GM18505 (cell line): ENCODE results near the gene IFNA21.
"Not testable (repeated sequence)": the region's sequence is repeated elsewhere in the genome, so short reads cannot be mapped to it uniquely, and the experiment has no call there.

Experiments used
- ATAC-seq: cut with Tn5 transposase; IDR thresholded peaks from one replicate; pipeline ENCODE4 v1.9.1; 2021; ENCODE audit not compliant: unreplicated experiment
- POLR2A ChIP-seq: IDR thresholded peaks from 4 replicates; pipeline ENCODE4 v1.6.1; 2011; ENCODE audit warnings: borderline replicate concordance; ENCODE audit not compliant: insufficient read depth, insufficient read length; ENCODE audit errors: extremely low read depth

Gene IFNA21

GRCh38 chr9:21165516-21165915, 944 bp downstream of the IFNA21 start:
- TF ChIP-seq POLR2A, result no peak
- ATAC-seq, result no peak

GRCh38 chr9:21160178-21160577, 6.3 kb downstream of the IFNA21 start:
- no peak for TF ChIP-seq POLR2A
- peak; percentile 87 for ATAC-seq

- TF ChIP-seq POLR2A, result no peak
- no peak for ATAC-seq
Observed at GRCh38 chr9:21155501-21155900, 11.0 kb downstream of the IFNA21 start.

- no peak for TF ChIP-seq POLR2A
- ATAC-seq, result peak; percentile 82
Observed at GRCh38 chr9:21154018-21154608, 12.3 kb downstream of the IFNA21 start.

DNA sequence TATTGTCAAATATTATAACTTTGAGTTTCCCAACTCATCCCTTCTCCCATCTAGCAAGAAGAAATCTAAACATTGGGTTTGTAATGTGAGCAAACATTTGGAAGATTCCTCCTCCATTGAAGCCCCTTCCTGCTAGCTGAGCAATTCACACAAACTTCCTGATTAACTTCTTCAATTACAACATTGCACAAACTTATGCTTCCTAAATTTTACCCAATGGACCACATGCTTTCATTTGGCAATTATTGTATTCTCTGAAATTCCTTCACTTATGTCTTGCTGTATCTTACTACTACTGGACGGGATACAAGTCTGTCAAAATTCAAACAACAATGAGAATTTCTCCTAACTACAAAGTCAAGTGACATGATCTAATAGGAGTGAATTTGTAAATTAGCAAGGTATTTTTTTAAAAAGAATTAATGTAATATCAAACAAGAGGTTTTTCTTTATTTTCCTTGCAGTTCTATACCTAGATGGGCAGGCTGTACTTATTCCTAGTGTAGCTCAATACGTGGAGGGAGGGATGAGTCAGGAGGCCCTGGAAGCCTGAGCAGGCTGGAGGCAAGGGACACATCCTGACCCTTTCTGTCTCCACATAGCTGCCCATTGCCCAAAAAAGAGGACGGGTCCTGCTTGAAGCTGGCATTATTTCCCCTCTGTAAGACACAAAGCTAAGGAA, 13.0 kb downstream of the IFNA21 start:
- peak; percentile 14 for ATAC-seq
- no peak for TF ChIP-seq POLR2A

- ATAC-seq, result peak; percentile 46
- TF ChIP-seq POLR2A, result no peak
Observed at GRCh38 chr9:21144603-21145002, 21.9 kb downstream of the IFNA21 start.

DNA sequence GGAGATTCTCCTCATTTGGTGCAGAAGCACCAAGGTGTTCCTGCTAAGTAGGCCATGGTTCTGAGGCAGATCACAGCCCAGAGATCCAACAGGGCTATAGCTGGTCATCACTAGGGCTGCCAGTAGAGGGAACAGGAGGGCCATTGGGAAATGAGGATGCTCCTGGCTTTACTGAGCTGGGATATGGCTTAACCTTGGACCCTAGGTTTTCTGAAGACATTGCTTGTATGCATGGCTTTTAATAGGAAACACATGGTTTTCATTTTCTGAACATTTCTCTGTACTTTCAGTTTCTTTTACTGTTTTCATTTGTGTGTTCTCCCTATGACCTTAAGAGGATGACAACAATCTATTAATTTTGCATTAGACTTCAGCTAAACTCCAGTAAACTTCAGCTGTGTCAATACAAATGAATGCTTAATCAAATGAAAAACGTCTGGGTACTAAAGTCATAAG, 25.0 kb downstream of the IFNA21 start, which contains the start of gene IFNW1:
Gene IFNW1, minus strand, starts transcription at position 406 of the 456 bp plus-strand sequence. Its CDS starts 262 bp downstream, at position 144.
- no peak for TF ChIP-seq POLR2A

DNA sequence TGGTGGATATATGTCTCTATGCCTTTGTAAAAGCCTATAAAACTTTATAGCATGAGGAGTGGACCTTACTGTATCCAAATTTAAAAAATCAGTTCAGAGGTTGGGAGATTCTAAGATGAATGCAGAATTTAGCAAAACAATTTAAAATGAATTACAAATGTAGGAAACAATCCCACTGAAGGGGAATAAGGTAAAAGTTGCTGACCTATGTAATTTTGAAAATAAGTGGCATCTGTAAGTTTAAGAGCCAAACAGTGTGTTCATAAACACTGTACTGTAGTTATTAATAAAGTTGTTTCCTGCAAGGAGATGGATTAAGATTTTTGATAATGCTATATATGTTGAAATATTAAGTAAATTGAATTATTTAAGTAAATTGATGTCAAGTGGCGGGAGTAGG, 29.4 kb downstream of the IFNA21 start:
- ATAC-seq, result no peak
- no peak for TF ChIP-seq POLR2A

More for the DNA sequence above, 25.0 kb downstream of the IFNA21 start, which contains the start of gene IFNW1:
- ATAC-seq, result peak; percentile 64

- no peak for TF ChIP-seq POLR2A
- ATAC-seq, result no peak
Observed at GRCh38 chr9:21135736-21136135, 30.7 kb downstream of the IFNA21 start.

DNA sequence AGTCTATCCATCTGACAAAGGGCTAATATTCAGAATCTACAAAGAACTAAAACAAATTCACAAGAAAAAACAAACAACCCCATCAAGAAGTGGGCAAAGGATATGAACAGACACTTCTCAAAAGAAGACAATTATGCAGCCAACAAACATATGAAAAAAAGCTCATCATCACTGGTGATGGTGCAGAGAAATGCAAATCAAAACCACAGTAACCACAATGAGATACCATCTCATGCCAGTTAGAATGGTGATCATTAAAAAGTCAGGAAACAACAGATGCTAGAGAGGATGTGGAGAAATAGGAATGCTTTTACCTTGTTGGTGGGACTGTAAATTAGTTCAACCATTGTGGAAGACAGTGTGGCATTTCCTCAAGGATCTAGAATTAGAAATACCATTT, 38.3 kb downstream of the IFNA21 start:
- not testable (repeated sequence) for ATAC-seq

- TF ChIP-seq POLR2A, result no peak
- peak; percentile 99 for ATAC-seq
Observed at GRCh38 chr9:21121595-21122251, 44.7 kb downstream of the IFNA21 start.

DNA sequence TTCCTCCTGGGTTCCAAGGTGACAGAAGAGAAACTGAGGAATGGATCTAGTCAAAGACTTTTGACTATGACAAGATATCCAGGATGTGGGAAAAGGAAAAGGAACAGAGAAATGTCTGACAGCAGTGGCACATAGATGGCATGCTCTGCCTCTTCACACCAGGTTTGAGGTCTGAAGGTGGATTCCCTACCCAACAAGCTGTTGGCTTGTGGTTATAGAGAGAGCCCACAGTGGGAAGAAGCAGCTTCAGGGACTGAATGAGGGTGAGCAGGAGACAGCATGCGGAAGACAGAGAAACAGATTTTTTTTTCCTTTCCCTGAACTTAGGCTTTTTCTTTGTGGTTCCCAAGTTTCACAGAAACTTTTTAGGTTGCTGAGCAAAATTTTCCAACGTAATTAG, 45.4 kb downstream of the IFNA21 start:
- TF ChIP-seq POLR2A, result no peak
- ATAC-seq, result no peak

- no peak for ATAC-seq
- no peak for TF ChIP-seq POLR2A
Observed at GRCh38 chr9:21119093-21119770, 47.2 kb downstream of the IFNA21 start.
